NCI-H345 treated with DMSO at 0.1 percent for 48 hours (cell line): ENCODE data around the gene SIGMAR1.

Experiments
- DNase-seq: peaks from one replicate; lab custom pipeline; 2025; ENCODE audit not compliant: unreplicated experiment; lab: John Stamatoyannopoulos, UW

SIGMAR1 gene

GRCh38 chr9:34633166-34633565 lies 4.4 kb downstream of the SIGMAR1 start:
- DNase-seq: no peak

GRCh38 chr9:34630402-34631154 lies 7.0 kb downstream of the SIGMAR1 start:
- DNase-seq: no peak

GRCh38 chr9:34629491-34629808 lies 8.1 kb downstream of the SIGMAR1 start:
- DNase-seq: no peak

- no peak for DNase-seq
Measured at GRCh38 chr9:34628656-34629490, 8.7 kb downstream of the SIGMAR1 start, which contains the start of gene ARID3C. TSS of gene ARID3C (minus strand) at chr9:34629066. CDS start at chr9:34628014, 1,052 bp downstream.

- no peak for DNase-seq
Measured at GRCh38 chr9:34627716-34628655, 9.6 kb downstream of the SIGMAR1 start.

GRCh38 chr9:34625186-34625486 lies 12.5 kb downstream of the SIGMAR1 start:
- no peak for DNase-seq

GRCh38 chr9:34624475-34625185 lies 13.0 kb downstream of the SIGMAR1 start:
- DNase-seq: no peak

- DNase-seq: no peak
Measured at GRCh38 chr9:34623374-34624235, 14.0 kb downstream of the SIGMAR1 start.

GRCh38 chr9:34620061-34620994 lies 17.3 kb downstream of the SIGMAR1 start, which contains the start of gene DCTN3:
TSS of gene DCTN3 (minus strand) at chr9:34620495. CDS start at chr9:34620464, 31 bp downstream.
- peak; percentile 97 for DNase-seq

GRCh38 chr9:34615132-34615531 lies 22.5 kb downstream of the SIGMAR1 start:
- no peak for DNase-seq

GRCh38 chr9:34612788-34613390 lies 24.7 kb downstream of the SIGMAR1 start:
- DNase-seq: peak; percentile 77

- peak; percentile 61 for DNase-seq
Measured at GRCh38 chr9:34611811-34612787, 25.5 kb downstream of the SIGMAR1 start, which contains the start of gene RPP25L. TSS of gene RPP25L (minus strand) at chr9:34612097. CDS start at chr9:34611296, 801 bp downstream.

GRCh38 chr9:34611251-34611810 lies 26.3 kb downstream of the SIGMAR1 start:
- DNase-seq: no peak

- DNase-seq: no peak
Measured at GRCh38 chr9:34610434-34611206, 27.0 kb downstream of the SIGMAR1 start.

GRCh38 chr9:34607331-34607730 lies 30.3 kb downstream of the SIGMAR1 start:
- DNase-seq: no peak

- DNase-seq: no peak
Measured at GRCh38 chr9:34606905-34607304, 30.7 kb downstream of the SIGMAR1 start.
